ENCODE results near the gene CYP2U1. TPM values are rescaled to one million over a fixed set of nuclear protein-coding genes. Genes with fewer than 3 reads are reported as not detected.

CYP2U1 gene
- total and polyA plus RNA-seq, 2 experiments from 2014 or later = 3.2 to 9.9 TPM

- H3K4me1 Mint-ChIP-seq = no peaks in the 10 kb centered on the region
- Histone ChIP-seq H2AFZ (no peak overlapping the region), H3K79me2 (replicated peaks; ENCODE audit: insufficient read depth) (no peaks in the 10 kb centered on the region), H3K4me3 (no peak overlapping the region), H3K36me3 (ENCODE audit: insufficient read depth) (no peaks in the 10 kb centered on the region), H4K20me1 (replicated peaks; ENCODE audit: insufficient read depth) (no peaks in the 10 kb centered on the region), H3K27me3 (ENCODE audit: insufficient read depth) (no peaks in the 10 kb centered on the region), H3K4me2 (no peak overlapping the region), H3K27ac (ENCODE audit: low read depth) (no peak overlapping the region), H3K9me2 (ENCODE audit: insufficient read depth) (peaks cover 25% of the 10 kb centered on the region; the same call in 1 of the 2 replicates), H3F3A (replicated peaks; ENCODE audit: low read depth) (no peaks in the 10 kb centered on the region), H3K4me1 (ENCODE audit: insufficient read depth) (peaks cover 5% of the 10 kb centered on the region; the same call in 1 of the 2 replicates)
- peaks cover 13% of the 10 kb centered on the region for H3K36me3 Mint-ChIP-seq (ENCODE audit: low read depth)
- H3K27me3 Mint-ChIP-seq (ENCODE audit: insufficient read depth, low read depth, poor library complexity) = no peaks in the 10 kb centered on the region
- peaks cover 6% of the 10 kb centered on the region; the same call in 2 of the 3 replicates for H3K9me3 Mint-ChIP-seq
- ATAC-seq (no peak; the same call in 2 of the 3 replicates), DNase-seq (ENCODE audit: low spot score) (peak; percentile 17)
- no peak overlapping the region for H3K27ac Mint-ChIP-seq
- H3K4me3 Mint-ChIP-seq = no peak overlapping the region
- TF ChIP-seq CTCF (conservative IDR thresholded peaks at IDR 0.05; ENCODE audit: low read depth in 2 of 2) (no peak), REST (IDR thresholded peaks at IDR 0.05; ENCODE audit: unreplicated experiment) (no peak), ETS1 (IDR thresholded peaks at IDR 0.05) (no peak), CREB1 (CRISPR knock-in tag; IDR thresholded peaks at IDR 0.05; ENCODE audit: low read depth) (no peak), NANOG (IDR thresholded peaks at IDR 0.05; ENCODE audit: borderline replicate concordance) (no peak), EZH2 (IDR thresholded peaks at IDR 0.05; ENCODE audit: low read depth, unreplicated experiment) (no peak), ZNF331 (CRISPR knock-in tag; IDR thresholded peaks at IDR 0.05; ENCODE audit: low read depth) (no peak), STAT1 (IDR thresholded peaks at IDR 0.05; ENCODE audit: unreplicated experiment) (no peak), POLR2AphosphoS5 (IDR thresholded peaks at IDR 0.05; ENCODE audit: low read depth) (no peak), JUNB (IDR thresholded peaks at IDR 0.05; ENCODE audit: unreplicated experiment) (no peak), EZH2phosphoT487 (IDR thresholded peaks at IDR 0.05; ENCODE audit: unreplicated experiment) (no peak), ZNF114 (CRISPR knock-in tag; IDR thresholded peaks at IDR 0.05) (no peak), ZNF462 (CRISPR knock-in tag; IDR thresholded peaks at IDR 0.05) (no peak)
These were observed 31.3 kb upstream of the CYP2U1 start for GRCh38 chr4:107900067-107900466.
